ENCODE results near the gene TIMMDC1.

GRCh38 chr3:119463171-119464169 lies 34.9 kb upstream of the TIMMDC1 start, which contains the start of gene TMEM39A:
- TF ChIP-seq CTCF (IDR thresholded peaks at IDR 0.05 in 4 of 5, conservative IDR thresholded peaks at IDR 0.05 in 1 of 5), result peak in 3 of 5 experiments; percentile 23 to 33 (median 32)
- TF ChIP-seq POLR2A (IDR thresholded peaks at IDR 0.05), result peak; percentile 80 to 85

Data from gastrocnemius medialis (tissue), 4 donors.